HG03280 (cell line): ENCODE measurements around the gene NOB1.

Experiments
- ATAC-seq: cut with Tn5 transposase; IDR thresholded peaks from one replicate; pipeline ENCODE4 v1.9.1; 2021; ENCODE audit warnings: mild to moderate bottlenecking, moderate library complexity; ENCODE audit not compliant: unreplicated experiment

The NOB1 gene

DNA sequence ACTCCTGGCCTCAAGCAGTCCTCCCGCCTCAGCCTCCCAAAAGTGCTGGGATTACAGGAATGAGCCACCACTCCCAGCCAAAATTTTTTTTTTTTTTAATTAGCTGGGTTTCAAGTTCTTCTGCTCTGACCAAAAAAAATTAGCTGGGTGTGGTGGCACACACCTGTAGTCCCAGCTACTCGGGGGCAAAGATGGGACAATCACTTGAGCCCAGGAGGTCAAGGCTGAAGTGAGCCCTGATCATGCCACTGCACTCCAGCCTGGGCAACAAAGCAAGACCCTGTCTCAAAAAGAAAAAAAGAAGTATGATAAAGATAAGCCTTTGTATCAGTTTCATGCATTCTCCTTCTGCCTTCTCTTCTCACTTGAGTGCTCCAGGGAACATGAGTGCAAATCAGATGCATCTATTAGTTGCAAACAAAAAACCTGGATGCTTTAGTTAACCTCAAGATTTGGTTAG lies 30.3 kb downstream of the NOB1 start:
- no peak for ATAC-seq

DNA sequence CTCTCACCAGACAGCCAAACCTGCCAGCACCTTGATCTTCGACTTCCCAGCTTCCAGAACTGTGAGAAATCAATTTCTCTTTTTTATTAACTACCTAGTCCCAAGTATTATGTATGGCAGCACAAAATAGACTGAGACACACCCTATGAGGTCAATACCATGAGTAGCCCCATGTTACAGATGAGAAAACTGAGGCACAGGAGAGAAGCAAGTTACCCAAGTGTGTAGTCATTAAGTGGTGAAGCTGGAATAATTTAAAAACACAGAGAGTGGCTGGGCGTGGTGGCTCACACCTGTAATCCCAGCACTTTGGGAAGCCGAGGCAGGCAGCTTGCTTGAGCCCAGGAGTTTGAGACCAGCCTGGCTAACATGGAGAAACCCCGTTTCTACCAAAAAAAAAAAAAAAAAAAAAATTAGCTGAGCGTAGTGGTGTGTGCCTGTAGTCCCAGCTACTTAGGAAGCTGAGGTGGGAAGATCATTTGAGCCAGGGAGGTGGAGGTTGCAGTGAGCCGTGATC lies 33.2 kb downstream of the NOB1 start:
- no peak for ATAC-seq

DNA sequence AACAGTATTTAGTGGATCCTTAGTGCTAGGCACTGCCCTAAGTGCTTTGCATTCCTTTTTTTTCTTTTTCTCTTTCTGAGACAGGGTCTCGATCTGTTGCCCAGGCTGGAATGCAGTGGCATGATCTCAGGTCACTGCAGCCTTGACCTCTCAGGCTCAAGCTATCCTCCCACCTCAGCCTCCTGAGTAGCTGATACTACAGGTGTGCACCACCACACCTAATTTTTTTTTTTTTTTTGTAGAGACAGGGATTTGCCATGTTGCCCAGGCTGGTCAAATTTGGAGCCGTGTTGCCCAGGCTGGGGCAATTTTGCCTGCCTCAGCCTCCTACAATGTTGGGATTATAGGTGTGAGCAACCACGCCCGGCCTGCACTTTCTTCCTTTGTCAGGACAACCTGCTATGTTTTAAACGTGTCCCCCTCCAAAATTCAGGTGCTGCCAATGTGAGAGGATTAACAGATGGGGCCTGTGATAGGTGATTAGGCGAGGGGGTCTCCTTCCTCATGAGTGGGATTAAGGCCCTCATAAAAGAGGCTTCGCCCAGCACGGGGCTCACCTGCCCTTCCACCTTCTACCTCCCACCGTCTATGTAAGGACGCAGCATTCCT lies 33.8 kb downstream of the NOB1 start:
- no peak for ATAC-seq

DNA sequence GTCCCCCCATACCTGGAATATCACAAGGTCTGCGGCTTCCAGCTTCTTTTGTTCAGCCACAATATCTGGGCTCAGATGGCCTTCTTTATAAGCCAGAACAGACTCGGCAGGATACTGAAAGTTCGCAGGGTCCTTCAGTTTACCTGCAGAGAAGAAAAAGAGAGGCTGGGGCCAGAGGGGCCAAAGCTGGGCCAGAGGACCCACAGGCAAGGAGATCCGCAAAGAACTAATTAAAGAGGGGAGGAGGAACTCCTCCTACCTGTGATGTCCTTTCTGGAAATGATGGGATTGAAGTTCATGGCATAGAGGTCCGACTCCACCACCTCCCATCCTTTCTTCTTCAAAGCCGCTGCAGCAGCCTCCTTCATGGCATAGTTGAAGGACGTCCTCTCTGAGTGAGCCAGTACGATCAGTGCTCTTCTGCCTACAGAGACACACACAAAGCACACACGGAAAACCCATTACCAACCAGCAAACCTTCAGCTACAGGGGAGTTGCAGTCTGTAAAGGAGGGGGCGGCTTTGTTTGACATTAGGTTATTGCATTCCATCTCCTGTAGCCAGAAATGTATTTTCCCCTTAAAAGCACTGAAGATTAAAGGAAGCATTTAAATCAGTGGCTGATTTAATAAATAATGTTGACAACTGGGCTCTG lies 36.5 kb downstream of the NOB1 start:
- no peak for ATAC-seq

DNA sequence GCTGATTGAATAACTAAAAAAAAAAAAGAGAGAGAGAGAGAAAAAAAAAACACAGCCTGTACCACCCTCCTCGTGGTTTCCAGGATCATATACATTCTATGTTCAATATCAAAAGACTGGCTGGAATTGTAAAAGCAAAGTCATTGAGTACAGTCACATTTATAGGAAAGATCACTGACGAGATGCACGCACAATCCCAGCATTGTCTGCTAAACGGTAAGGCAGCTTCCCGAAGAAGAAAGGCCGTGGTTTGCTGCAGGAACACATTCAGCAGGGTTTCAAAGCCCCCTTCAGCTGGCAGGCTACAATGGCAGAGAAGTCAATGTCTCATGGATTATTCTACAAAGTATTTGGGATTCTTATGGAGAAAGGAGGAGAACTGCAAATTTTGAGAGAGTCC lies 37.7 kb downstream of the NOB1 start:
- no peak for ATAC-seq

DNA sequence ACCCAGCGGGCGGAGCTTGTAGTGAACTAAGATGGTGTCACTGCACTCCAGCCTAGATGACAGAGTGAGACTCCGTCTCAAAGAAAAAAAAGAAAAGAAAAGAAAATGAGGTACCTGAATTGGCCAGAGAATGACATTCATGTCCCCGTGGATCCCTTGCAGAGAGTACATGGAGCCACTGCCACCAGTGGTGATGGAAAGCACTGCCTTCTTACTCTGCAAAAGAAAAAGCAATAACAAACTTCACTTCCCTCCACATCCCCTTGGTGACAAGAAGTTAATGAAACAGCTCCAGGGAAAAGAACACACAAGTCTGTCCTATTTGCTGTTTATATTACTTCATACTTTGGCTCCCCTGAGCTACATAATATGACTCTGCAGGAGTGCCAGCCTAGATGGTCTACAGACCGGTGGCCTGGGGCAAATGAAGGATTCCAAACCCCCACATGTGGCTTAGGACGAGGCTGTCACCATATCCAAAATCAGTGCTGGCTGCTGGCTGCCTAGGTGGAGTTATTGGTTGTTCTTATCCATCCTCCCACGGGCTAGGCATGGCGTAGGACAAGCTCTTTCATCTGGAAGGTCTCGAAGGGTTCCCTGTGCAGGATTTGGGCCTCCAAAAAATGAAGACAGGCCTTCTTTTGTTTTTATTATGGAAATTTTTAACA lies 41.7 kb downstream of the NOB1 start:
- no peak for ATAC-seq

DNA sequence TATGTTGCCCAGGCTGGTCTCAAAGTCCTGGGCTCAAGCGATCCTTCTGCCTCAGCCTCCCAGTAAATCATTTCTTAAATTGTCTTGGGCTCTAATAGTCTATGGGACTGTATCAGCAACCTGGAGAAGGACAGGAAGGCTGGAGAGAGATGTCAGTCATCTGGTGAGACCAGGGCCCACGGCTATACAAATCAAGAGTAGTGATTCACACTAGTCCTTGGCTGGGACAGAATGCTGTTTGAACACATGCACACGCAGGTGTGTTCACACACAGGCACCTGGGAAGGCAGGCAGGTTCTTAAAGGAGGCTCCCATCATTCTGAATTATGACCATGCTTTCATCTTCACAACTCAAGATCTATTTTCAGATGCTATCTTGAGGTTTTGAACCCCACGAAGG lies 42.4 kb downstream of the NOB1 start:
- ATAC-seq = no peak

DNA sequence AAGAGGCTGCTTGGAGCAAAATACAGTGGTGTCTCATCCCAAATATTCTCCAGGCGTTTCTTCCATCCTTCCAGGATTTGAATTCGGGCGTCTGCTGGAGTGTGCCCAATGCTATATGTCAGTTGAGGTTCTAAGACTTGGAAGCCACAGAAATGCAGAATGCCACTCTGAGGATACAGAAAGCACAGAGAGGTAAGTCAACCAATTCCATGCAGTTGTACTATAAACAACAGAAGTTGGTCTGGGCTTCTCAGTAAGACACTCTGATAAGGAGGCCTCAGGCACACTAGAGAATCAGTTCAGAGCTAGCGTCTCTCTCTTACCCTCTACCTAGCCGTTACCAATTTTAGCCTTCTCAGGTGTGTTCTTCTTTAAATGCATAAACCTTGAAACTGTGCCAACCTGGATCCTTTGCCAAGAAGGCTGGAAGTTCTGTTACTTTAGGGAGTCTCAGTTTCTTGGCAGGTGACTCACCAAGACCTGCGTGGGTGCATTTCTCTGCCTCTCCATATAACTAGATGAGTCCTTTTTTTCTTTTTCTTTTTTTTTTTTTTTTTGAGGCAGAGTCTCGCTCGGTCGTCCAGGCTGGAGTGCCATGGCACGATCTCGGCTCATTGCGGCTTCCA lies 43.5 kb downstream of the NOB1 start:
- no peak for ATAC-seq

DNA sequence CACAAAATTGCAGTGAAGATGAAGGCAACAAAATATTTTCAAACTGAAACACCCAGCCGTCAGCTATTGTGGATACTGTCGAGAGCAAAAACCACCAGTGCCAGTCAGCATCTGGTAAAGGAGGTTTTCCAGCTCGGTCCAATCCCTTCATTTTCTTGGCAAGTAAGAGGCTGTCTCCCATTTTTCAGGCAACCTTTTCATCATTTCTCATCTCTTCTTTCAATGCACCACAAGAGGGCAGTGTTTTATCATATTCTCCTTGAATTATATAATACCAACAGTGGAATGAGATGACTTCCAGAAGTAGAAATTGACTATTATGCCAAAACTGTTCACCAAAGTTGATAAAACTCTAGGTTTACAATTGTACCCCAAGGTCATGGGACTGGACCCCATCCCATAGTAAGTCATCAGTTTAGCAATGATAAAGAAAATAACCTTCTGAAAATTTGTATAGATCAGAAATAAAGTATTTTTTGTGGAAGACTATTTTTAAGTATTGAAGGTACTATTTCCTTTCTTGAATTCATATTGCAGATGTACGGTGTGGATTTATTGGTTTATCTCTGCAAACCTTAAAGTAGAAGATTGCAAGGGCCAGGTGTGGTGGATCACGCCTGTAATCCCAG lies 45.2 kb downstream of the NOB1 start:
- no peak for ATAC-seq

DNA sequence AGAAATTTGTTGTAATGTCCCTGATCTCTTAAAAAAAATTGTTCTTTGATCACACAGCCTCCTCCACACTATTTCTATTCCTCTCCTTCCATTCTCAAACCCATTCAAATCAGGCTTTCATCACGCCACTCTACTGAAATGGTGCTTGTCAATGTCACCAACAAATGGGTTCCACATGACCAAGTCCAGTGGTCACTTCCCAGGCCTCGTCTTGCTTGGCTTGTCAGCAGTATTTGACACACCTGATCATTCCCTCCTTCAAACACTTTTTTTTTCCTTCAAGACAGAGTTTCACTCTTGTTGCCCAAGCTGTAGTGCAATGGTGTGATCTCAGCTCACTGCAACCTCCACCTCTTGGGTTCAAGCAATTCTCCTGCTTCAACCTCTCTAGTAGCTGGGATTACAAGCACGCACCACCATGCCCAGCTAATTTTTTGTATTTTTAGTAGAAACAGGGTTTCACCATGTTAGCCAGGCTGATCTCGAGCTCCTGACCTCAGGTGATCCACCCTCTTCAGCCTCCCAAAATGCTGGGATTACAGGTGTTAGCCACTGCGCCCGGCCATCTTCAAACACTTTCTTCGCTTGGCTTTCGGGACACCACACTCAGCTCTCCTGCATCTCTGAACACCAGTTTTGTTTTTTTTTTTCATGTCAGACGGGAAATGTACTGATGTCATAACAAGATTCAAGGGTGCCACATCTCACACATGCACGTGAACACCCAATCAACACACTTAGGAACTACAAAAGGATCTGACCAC lies 46.6 kb downstream of the NOB1 start:
- no peak for ATAC-seq

DNA sequence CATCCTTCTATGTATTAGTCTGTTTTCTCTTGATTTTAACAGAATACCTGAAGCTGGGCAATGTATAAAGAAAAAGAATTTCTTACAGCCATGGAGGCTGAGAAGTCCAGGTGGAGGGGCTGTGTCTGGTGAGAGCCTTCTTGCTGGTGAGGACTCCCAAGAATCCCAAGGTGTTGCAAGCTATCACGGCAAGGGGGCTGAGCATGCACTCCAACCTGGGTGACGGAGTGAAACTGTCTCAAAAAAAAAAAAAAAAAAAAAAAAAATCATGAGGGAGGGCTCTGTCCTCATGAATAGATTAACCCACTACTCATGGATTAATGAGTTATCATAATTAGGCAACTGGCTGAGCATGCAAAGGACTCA lies 47.8 kb downstream of the NOB1 start:
- no peak for ATAC-seq

DNA sequence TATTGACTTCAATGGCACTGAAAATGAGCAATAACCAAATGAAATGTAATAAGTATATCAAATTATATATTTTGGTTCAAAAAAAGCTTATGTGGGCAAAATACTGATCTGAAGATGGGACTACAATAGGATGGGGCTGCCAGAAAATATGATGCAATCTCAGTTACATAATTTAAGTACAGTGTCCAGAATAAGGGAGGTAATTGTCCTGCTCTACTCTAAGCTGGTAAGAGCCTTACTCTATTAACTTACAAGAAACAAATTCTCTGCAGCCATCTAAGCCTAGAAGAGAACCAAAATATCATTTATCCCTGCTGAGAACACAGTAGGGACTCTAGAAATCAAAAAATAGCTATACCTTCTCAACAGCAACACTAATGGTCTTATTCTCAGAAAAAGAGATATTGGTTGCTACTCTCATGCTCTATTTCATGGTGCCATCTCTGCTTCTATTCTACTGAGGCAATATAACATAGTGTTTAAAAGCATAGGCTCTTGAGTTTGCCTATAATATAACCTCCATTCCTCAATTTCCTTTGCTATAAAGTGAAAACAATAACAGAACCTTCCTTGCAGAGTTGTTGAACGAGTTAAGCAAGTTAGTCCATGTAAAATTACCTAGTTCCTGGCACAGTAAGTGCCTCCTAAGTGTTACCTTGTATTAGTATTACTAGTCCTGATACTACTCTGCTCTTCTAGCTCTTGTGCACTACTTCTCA lies 48.3 kb downstream of the NOB1 start:
- ATAC-seq = no peak

DNA sequence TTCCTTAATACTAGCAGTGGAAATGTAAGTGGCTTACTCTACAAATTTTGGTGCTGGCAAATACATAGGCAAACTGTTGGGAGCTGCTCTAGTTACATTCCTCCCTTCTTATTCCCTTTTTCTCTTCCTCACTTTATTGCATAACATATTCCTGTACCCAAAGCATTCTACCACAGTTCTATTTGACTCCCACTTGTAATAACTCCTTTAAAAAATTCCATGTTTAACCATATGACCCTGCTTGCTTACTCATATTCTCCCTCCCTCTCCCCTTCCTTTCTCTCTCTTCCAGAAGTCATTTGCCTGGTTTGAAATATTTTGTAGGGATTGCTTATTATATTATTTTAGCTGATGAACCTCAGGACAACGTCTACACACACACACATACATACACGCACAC lies 51.1 kb downstream of the NOB1 start:
- no peak for ATAC-seq

DNA sequence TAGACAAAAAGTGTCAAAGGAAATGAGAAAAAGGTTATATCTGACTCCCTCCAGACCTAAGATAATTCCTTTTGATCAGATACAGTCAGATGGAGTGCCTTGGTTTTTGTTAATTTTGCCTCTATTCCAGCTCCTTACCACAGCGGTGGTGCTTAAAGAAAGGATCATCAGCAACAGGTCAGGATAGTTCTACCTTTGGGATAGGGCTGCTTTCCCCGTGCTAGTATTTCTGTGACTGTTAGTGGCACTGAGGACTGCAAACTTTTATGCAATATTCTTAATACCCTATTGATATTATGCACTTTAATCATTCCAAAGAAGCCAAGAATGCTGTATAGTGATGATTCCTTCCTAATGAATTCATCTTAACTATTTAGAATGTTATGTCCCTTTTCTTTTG lies 52.9 kb downstream of the NOB1 start:
- no peak for ATAC-seq

DNA sequence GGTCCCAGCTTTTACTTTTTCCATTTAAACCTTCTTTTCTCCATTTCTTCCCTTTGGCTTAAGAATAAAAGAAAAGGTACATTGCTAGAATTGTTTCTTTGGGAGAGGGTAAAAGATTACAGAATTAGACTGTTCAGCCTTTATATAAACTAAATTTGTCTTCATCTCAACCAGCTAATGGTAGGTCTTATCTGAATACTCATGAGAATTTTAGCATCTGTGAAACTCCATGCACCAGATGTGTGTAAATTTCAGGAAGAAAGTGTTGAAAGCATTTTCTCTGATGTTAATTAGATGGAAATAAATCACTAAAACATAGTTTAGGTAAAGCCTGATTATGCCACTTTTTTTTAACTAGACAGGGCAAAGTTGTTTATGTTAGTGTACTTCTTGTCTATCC lies 53.3 kb downstream of the NOB1 start:
- ATAC-seq = no peak

DNA sequence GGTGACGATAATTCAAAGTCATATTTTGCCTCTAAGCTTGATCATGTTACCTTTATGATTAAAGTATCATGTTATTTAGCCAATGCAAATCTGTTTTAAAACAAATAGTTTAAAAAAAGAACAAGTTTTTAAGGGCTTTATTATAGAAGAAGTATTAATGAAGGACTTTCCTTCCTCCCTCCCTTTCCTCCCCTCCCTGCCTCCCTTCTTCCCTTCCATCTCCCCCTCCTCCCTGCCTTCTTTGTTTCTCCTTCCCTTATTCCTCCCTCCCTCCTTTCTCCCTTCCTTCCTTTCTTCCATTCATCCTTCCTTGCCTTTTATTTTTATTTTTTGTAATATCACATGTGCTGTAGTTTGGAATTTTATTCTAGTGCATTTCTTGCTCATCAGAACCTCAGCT lies 54.8 kb downstream of the NOB1 start:
- no peak for ATAC-seq

DNA sequence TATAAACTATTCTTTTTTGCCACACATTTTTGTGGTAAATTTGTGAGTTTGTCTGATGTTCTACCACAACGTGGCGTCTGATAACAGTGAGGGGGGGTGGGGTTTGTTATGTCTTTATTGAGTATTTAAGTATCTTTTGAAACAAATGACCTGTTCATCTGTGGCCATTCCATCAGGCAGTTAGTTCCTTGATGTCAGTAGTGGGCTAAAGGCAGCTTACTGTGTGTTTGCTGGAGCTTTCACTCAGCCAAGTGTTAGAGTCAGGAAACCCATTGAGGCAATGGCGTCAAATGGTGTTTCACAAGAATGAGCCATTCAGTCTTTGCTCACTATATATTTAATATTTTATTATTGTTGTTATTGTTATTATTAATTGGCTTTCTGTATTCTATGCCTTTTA lies 56.3 kb downstream of the NOB1 start:
- ATAC-seq = no peak

DNA sequence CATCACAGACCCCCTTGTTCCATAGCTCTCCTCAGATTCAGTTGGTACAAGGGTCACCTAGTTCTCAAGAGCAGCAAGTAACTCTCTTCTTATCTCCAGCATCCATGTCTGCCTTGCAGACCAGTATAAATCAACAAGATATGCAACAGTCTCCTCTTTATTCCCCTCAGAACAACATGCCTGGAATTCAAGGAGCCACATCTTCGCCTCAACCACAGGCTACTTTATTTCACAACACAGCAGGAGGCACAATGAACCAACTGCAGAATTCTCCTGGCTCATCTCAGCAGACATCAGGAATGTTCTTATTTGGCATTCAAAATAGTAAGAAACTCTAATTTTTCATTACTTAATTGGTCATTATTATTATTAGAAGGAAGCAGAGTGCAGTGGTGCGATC lies 60.8 kb downstream of the NOB1 start:
- ATAC-seq = no peak

DNA sequence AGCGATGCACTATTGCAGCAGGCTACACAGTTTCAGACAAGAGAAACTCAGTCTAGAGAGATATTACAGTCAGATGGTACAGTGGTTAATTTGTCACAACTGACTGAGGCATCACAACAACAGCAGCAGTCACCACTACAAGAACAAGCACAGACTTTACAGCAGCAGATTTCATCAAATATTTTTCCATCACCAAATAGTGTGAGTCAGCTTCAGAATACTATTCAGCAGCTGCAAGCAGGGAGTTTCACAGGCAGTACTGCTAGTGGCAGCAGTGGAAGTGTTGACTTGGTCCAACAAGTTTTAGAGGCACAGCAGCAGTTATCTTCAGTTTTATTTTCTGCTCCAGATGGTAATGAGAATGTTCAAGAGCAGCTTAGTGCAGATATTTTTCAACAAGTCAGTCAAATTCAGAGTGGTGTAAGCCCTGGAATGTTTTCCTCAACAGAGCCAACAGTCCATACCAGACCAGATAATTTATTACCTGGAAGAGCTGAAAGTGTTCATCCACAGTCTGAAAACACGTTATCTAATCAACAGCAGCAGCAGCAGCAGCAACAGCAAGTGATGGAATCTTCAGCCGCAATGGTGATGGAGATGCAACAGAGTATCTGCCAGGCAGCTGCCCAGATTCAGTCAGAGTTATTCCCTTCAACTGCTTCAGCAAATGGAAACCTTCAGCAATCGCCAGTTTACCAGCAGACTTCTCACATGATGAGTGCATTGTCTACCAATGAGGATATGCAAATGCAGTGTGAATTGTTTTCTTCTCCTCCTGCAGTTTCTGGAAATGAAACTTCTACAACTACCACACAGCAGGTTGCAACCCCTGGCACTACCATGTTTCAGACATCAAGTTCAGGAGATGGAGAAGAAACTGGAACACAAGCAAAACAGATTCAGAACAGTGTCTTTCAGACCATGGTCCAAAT lies 62.5 kb downstream of the NOB1 start:
- no peak for ATAC-seq
